Muscle layer of duodenum (tissue), 2 donors: Measurements from ENCODE around the gene KCNC1.

ENCODE experiments used
- H3K27ac ChIP-seq: one replicate; pipeline ENCODE4 v1.7.0; 2013; ENCODE audit warnings: mild to moderate bottlenecking, low read length
- H3K27me3 ChIP-seq: one replicate; pipeline ENCODE4 v1.7.0; 2013; ENCODE audit warnings: low read depth, mild to moderate bottlenecking, control low read depth, low read length
- H3K36me3 ChIP-seq, 2 donors: one replicate each; pipeline ENCODE4 v1.7.0; 2013; ENCODE audit warnings: low read length in 2 of 2, control low read depth in 1 of 2, mild to moderate bottlenecking in 1 of 2; ENCODE audit not compliant: insufficient read depth in 2 of 2, control insufficient read depth in 1 of 2
- H3K4me1 ChIP-seq, 2 donors: one replicate each; pipeline ENCODE4 v1.7.0; 2013; ENCODE audit warnings: low read length in 2 of 2, mild to moderate bottlenecking in 2 of 2, control low read depth in 1 of 2, moderate library complexity in 1 of 2; ENCODE audit not compliant: insufficient read depth in 2 of 2, control insufficient read depth in 1 of 2
- H3K4me3 ChIP-seq, 2 donors: one replicate each; pipeline ENCODE4 v1.7.0; 2013; ENCODE audit warnings: low read length in 2 of 2, low read depth in 1 of 2, mild to moderate bottlenecking in 1 of 2
- H3K9me3 ChIP-seq, 2 donors: one replicate each; pipeline ENCODE4 v1.7.0; 2013; ENCODE audit warnings: low read length in 2 of 2, control low read depth in 1 of 2, mild to moderate bottlenecking in 1 of 2; ENCODE audit not compliant: control insufficient read depth in 1 of 2
- donor health status: healthy.

KCNC1 gene

GRCh38 chr11:17805043-17805442 lies 70.5 kb downstream of the KCNC1 start:
- Histone ChIP-seq H3K4me3 (no peak overlapping the region), H3K9me3 (no peaks in the 10 kb centered on the region), H3K4me1 (no peaks in the 10 kb centered on the region), H3K36me3 (no peaks in the 10 kb centered on the region), H3K27me3 (no peaks in the 10 kb centered on the region), H3K27ac (no peak overlapping the region)

DNA sequence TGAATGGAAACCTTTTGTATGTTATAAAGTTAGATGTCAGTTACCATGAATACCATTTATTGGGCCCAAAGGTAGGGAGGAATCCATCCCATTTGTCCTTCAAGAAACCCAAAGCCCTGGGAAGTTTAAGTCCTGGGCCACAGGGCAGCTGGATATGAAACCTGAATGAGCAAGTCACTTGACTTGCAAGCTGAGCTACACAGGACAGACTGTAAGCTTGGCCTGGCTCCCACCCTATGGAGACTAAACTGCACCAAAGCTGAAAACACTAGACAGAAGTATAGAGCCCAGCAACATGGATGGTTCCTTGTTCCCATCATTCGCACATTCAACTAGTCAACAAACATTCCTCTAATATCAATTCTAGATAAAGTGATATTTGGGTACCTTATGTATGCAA lies 71.3 kb downstream of the KCNC1 start:
- Histone ChIP-seq H3K36me3 (no peaks in the 10 kb centered on the region), H3K27me3 (no peaks in the 10 kb centered on the region), H3K4me1 (peaks cover 0 to 4% of the 10 kb centered on the region in 2 donors), H3K9me3 (no peaks in the 10 kb centered on the region), H3K4me3 (no peak overlapping the region), H3K27ac (no peak overlapping the region)

DNA sequence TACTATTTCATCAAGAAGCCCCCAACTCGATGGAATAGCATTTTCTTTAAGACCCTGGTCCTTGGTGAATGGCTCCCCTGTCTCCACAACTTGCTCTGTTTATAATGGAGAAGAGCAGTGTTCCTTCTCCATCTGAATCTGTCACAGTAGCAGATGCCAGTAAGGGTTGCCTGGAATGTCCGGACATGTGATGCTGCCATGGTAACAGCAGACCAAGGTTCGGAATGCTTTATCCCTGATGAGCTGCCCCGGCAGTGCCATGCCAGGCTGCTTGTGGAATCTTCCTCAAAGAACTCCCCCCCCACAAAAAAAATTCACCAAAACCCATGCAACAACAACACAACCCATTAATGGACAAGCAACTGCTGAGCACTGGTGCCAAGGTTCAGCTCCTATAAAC lies 72.5 kb downstream of the KCNC1 start:
- H3K36me3 ChIP-seq, result no peaks in the 10 kb centered on the region
- H3K9me3 ChIP-seq, result no peaks in the 10 kb centered on the region
- H3K27me3 ChIP-seq, result no peaks in the 10 kb centered on the region
- H3K27ac ChIP-seq, result no peak overlapping the region
- H3K4me3 ChIP-seq, result no peak overlapping the region
- peaks cover 0 to 12% of the 10 kb centered on the region in 2 donors for H3K4me1 ChIP-seq

DNA sequence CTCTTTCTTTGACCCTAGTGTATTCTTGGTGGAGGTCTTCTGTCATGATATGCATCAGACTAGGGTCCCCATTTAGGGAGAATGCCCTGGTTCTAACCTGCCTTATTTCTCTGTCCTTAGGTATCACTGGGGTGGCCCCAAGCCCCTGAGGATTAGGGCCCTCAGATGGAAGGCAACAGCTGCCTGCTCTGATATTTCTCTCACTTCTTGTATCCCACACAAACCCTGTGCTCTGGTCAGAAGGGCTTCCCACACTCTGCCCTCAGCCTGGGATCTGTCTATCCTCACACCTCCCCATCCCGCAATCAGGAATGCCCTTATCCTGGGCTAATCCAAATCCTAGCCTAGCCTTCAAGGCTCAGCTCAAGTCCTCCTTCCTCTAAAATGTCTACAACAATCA lies 75.5 kb downstream of the KCNC1 start:
- H3K36me3 ChIP-seq, result no peaks in the 10 kb centered on the region
- no peak overlapping the region for H3K4me3 ChIP-seq
- no peak overlapping the region for H3K27ac ChIP-seq
- H3K9me3 ChIP-seq, result no peaks in the 10 kb centered on the region
- H3K4me1 ChIP-seq, result peaks cover 10 to 29% of the 10 kb centered on the region in 2 donors
- H3K27me3 ChIP-seq, result no peaks in the 10 kb centered on the region

GRCh38 chr11:17810746-17811145 lies 76.2 kb downstream of the KCNC1 start:
- H3K4me3 ChIP-seq, result no peak overlapping the region
- no peak overlapping the region for H3K27ac ChIP-seq
- H3K9me3 ChIP-seq, result no peaks in the 10 kb centered on the region
- H3K27me3 ChIP-seq, result no peaks in the 10 kb centered on the region
- no peaks in the 10 kb centered on the region for H3K36me3 ChIP-seq
- peaks cover 10 to 29% of the 10 kb centered on the region in 2 donors for H3K4me1 ChIP-seq

GRCh38 chr11:17811352-17811751 lies 76.8 kb downstream of the KCNC1 start:
- Histone ChIP-seq H3K9me3 (no peaks in the 10 kb centered on the region), H3K27me3 (no peaks in the 10 kb centered on the region), H3K4me1 (peaks cover 10 to 31% of the 10 kb centered on the region in 2 donors), H3K27ac (no peak overlapping the region), H3K36me3 (no peaks in the 10 kb centered on the region), H3K4me3 (no peak overlapping the region)

DNA sequence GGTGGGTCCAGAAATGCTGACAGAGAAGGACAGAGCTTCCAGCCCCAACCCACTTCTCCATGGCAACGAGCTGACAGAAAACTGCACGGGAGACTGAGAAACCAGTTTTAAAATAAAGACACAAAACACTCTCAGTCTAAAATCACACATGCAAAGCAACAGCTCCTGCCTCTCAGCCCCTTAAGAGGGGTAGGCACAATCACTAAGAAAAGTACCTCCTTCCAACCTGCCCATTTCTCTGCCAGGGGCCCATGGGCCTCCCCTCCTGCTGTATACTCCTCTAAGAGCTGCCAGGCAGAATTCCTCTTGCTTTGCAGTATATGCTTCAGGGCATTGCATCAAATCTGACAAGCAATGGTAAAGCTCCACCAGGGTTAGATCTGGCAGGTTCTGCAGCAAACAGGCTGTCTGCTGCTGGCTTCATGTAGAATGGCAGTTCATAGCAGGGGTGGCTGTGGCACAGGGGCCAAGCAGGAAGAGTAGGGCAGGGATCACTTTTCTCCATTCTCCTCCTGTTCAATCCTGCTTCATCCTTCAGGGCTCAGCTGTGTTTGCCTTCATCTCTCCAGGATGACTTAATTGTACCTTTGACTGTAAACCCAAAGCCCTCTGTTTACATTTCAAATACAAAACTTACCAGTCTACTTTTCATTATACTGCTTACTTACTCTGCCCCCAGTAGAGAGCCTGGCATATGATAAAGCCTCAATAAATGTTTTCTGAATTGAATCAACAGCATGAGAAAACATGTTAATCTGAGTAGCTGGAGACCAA lies 77.7 kb downstream of the KCNC1 start:
- no peaks in the 10 kb centered on the region for H3K36me3 ChIP-seq
- no peak overlapping the region for H3K27ac ChIP-seq
- H3K4me1 ChIP-seq, result peaks cover 10 to 34% of the 10 kb centered on the region in 2 donors

DNA sequence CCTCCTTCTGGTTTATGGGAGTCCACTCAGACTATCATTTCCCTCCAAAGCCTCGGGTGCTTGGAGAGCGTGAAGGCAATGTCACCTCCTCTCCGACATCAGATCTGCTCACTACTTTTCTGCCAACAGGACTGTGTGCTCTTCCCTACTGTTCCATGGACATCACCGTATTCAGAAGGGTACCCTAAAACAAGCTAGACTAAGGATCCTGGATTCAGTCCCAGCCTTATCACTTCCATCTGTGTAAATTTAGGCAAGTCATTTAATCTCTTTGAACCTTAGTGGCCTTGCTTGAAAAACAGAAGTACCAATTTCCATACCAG lies 78.2 kb downstream of the KCNC1 start:
- Histone ChIP-seq H3K9me3 (no peaks in the 10 kb centered on the region), H3K27me3 (no peaks in the 10 kb centered on the region), H3K27ac (no peak overlapping the region), H3K36me3 (no peaks in the 10 kb centered on the region), H3K4me3 (no peak overlapping the region), H3K4me1 (peaks cover 10 to 34% of the 10 kb centered on the region in 2 donors)

More for the DNA sequence above, 77.7 kb downstream of the KCNC1 start:
- no peaks in the 10 kb centered on the region for H3K9me3 ChIP-seq
- no peaks in the 10 kb centered on the region for H3K27me3 ChIP-seq
- no peak overlapping the region for H3K4me3 ChIP-seq

DNA sequence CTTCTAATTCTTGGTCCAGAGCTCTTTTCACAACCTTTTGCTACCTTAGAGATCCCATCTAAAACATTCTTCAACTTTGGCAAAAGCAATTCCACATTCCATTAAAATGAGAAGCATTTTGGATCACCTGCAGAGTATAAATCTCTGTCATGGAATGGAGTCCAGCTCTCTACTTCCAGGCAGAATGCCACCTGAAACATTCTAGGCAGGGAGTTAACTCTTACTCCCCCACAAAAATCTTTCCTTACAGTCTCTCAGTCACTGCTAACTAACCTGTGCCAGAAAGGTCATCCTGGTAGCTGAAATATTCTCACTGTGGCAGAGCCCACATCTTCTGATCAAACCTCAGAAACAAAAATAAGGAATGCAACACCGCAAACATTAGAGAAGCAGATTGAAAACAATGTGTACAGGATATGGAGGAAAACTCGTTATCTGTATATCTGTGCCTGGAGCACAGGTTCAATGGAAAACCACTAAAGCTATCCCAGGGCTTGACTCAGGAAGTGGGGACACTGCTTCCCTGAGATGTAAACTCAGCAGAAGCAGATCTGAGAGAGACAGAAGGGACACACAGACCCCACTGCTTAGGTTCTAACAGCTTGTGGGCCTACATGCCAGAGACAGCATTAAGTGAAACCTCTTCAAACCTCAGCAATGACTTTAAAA lies 78.9 kb downstream of the KCNC1 start:
- no peak overlapping the region for H3K27ac ChIP-seq
- no peaks in the 10 kb centered on the region for H3K36me3 ChIP-seq
- H3K4me3 ChIP-seq, result no peak overlapping the region
- H3K27me3 ChIP-seq, result no peaks in the 10 kb centered on the region
- H3K4me1 ChIP-seq, result peaks cover 10 to 34% of the 10 kb centered on the region in 2 donors
- H3K9me3 ChIP-seq, result no peaks in the 10 kb centered on the region

- no peaks in the 10 kb centered on the region for H3K27me3 ChIP-seq
- H3K36me3 ChIP-seq, result no peaks in the 10 kb centered on the region
- no peak overlapping the region for H3K4me3 ChIP-seq
- no peaks in the 10 kb centered on the region for H3K9me3 ChIP-seq
- H3K27ac ChIP-seq, result no peak overlapping the region
- H3K4me1 ChIP-seq, result peaks cover 10 to 34% of the 10 kb centered on the region in 2 donors
Measured at GRCh38 chr11:17814546-17814945, 80.0 kb downstream of the KCNC1 start.

GRCh38 chr11:17816232-17816931 lies 81.8 kb downstream of the KCNC1 start:
- Histone ChIP-seq H3K4me1 (peaks cover 10 to 29% of the 10 kb centered on the region in 2 donors), H3K4me3 (no peak overlapping the region), H3K9me3 (no peaks in the 10 kb centered on the region), H3K27me3 (no peaks in the 10 kb centered on the region), H3K36me3 (no peaks in the 10 kb centered on the region), H3K27ac (no peak overlapping the region)
